ENCODE measurements around the gene VGLL4. TPM values are rescaled to one million over a fixed set of nuclear protein-coding genes. Genes with fewer than 3 reads are reported as not detected.

The VGLL4 gene
- total RNA-seq, 1 experiment from 2014 or later, result 26.9 TPM

DNA sequence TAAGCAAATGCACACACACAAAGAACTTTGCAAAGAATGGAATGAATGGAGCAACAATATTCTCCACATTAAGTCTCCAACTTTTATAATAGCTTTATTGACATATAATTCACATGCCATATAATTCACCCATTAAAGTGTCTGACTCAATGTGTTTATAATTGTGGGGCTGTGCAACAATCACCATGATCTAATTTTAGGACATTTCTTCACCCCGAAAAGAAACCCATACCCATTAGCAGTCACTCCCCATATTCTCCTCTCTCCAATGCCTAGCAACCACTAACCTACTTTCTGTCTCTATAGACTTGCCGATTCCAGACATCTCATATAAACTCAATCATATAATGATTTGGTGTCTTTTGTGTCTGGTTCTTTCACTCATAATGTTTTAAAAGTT is 22.6 kb downstream of the VGLL4 start:
- intact Hi-C loops (cut with micrococcal nuclease), result no loop called here
- TF ChIP-seq, protein P1, sequence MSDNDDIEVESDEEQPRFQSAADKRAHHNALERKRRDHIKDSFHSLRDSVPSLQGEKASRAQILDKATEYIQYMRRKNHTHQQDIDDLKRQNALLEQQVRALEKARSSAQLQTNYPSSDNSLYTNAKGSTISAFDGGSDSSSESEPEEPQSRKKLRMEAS (IDR thresholded peaks at IDR 0.05), result no peak
- no peak for TF ChIP-seq FOSL1 (IDR thresholded peaks at IDR 0.05; ENCODE audit: low read depth)
- no peak for TF ChIP-seq EZH2phosphoT487 (IDR thresholded peaks at IDR 0.05; ENCODE audit: borderline replicate concordance)
- TF ChIP-seq SP1 (IDR thresholded peaks at IDR 0.05; ENCODE audit: low read depth), result no peak
- TF ChIP-seq YY1 (IDR thresholded peaks at IDR 0.05; ENCODE audit: extremely low read depth, insufficient replicate concordance, low read depth, low read length), result no peak
- TF ChIP-seq ZFX (IDR thresholded peaks at IDR 0.05), result no peak
- TF ChIP-seq, protein P2, sequence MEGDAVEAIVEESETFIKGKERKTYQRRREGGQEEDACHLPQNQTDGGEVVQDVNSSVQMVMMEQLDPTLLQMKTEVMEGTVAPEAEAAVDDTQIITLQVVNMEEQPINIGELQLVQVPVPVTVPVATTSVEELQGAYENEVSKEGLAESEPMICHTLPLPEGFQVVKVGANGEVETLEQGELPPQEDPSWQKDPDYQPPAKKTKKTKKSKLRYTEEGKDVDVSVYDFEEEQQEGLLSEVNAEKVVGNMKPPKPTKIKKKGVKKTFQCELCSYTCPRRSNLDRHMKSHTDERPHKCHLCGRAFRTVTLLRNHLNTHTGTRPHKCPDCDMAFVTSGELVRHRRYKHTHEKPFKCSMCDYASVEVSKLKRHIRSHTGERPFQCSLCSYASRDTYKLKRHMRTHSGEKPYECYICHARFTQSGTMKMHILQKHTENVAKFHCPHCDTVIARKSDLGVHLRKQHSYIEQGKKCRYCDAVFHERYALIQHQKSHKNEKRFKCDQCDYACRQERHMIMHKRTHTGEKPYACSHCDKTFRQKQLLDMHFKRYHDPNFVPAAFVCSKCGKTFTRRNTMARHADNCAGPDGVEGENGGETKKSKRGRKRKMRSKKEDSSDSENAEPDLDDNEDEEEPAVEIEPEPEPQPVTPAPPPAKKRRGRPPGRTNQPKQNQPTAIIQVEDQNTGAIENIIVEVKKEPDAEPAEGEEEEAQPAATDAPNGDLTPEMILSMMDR (IDR thresholded peaks at IDR 0.05 in 2 of 3, conservative IDR thresholded peaks at IDR 0.05 in 1 of 3; ENCODE audit: borderline replicate concordance in 1 of 3, insufficient read depth in 1 of 3, low read depth in 2 of 3, low read length in 2 of 3), result no peak
- no peak for TF ChIP-seq SRF (IDR thresholded peaks at IDR 0.05; ENCODE audit: low read depth)
- TF ChIP-seq EGR1 (IDR thresholded peaks at IDR 0.05; ENCODE audit: low read depth), result no peak
- no peak for TF ChIP-seq CEBPB (IDR thresholded peaks at IDR 0.05; ENCODE audit: low read depth)
- TF ChIP-seq JUND (IDR thresholded peaks at IDR 0.05), result no peak
- TF ChIP-seq EZH2 (IDR thresholded peaks at IDR 0.05), result no peak
- TF ChIP-seq, protein P3, sequence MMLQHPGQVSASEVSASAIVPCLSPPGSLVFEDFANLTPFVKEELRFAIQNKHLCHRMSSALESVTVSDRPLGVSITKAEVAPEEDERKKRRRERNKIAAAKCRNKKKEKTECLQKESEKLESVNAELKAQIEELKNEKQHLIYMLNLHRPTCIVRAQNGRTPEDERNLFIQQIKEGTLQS (IDR thresholded peaks at IDR 0.05), result no peak
- TF ChIP-seq POLR2AphosphoS5 (IDR thresholded peaks at IDR 0.05; ENCODE audit: low read depth, low read length), result no peak
- TF ChIP-seq POLR2A (IDR thresholded peaks at IDR 0.05; ENCODE audit: borderline replicate concordance, extremely low read depth, insufficient read depth, insufficient read length), result no peak
- TF ChIP-seq ZNF274 (IDR thresholded peaks at IDR 0.05; ENCODE audit: low read depth, low read length), result no peak
- no peaks in the 10 kb centered on the region; the same call in 1 of the 2 replicates for H4K20me1 ChIP-seq (ENCODE audit: insufficient read depth)
- peaks cover 59% of the 10 kb centered on the region for H3K79me2 ChIP-seq (ENCODE audit: insufficient read depth, low read length)
- H3K9ac ChIP-seq (ENCODE audit: low read length), result no peak overlapping the region
- H3K27ac ChIP-seq (ENCODE audit: low read depth, low read length), result no peak overlapping the region
- no peak overlapping the region for H3K4me3 ChIP-seq (replicated peaks in 1 of 2; ENCODE audit: low read depth in 1 of 2, low read length in 2 of 2)
- H3K4me2 ChIP-seq (ENCODE audit: low read length), result no peak overlapping the region
- no peaks in the 10 kb centered on the region for H3K27me3 ChIP-seq (ENCODE audit: insufficient read depth, low read length)
- H3K9me3 ChIP-seq (ENCODE audit: control insufficient read depth in 1 of 2, insufficient read depth in 1 of 2, low read depth in 1 of 2, low read length in 2 of 2), result no peaks in the 10 kb centered on the region
- DNase-seq (ENCODE audit: low read depth, low spot score) (no peak), ATAC-seq (no peak)
- CTCF ChIA-PET, result no interaction called here
- no peaks in the 10 kb centered on the region for H3K36me3 ChIP-seq (ENCODE audit: control insufficient read depth in 1 of 2, insufficient read depth in 2 of 2, low read length in 2 of 2)
- RAD21 ChIA-PET (ENCODE audit: low non-redundant PET in 1 of 2, low total read pairs in 2 of 2, uncharacterized antibody in 2 of 2, unreplicated experiment in 2 of 2), result no interaction called here
- no peaks in the 10 kb centered on the region for H3K9me2 ChIP-seq (ENCODE audit: insufficient read depth)
- H3K4me1 ChIP-seq (ENCODE audit: control insufficient read depth in 1 of 2, insufficient read depth in 2 of 2, low read length in 2 of 2), result no peaks in the 10 kb centered on the region
- POLR2A ChIA-PET, result interaction anchor here (1.3 kb wide), 1 partner anchor 11 kb away, joined by 3 read pairs; no protein-coding TSS in a partner anchor
- no TSS peak for BruUV-seq (replicated peaks)
- H2AFZ ChIP-seq (ENCODE audit: low read depth, low read length, poor library complexity, severe bottlenecking), result no peak overlapping the region
